Spinal cord (tissue), 10 donors: ENCODE data around the gene RNF13. TPM values are rescaled to one million over a fixed set of nuclear protein-coding genes. Genes with fewer than 3 reads are reported as not detected.
"Not testable (repeated sequence)": the region's sequence is repeated elsewhere in the genome, so short reads cannot be mapped to it uniquely, and the experiment has no call there.

Experiments
- DNase-seq, 6 donors: peaks; one replicate each; pipeline versions ENCODE4 v3.0.0 to v3.0.0-alpha.2; 2013 to 2015; ENCODE audit warnings: low spot score in 6 of 6, low read depth in 4 of 6
- H3K27ac ChIP-seq: one replicate; pipeline ENCODE4 v1.5.1; 2013; ENCODE audit warnings: low read depth, low read length, control low read depth
- H3K27me3 ChIP-seq: one replicate; pipeline ENCODE4 v1.6.1; 2013; ENCODE audit warnings: low read length; ENCODE audit not compliant: control insufficient read depth, insufficient read depth
- H3K36me3 ChIP-seq: one replicate; pipeline ENCODE4 v1.6.1; 2013; ENCODE audit warnings: low read length; ENCODE audit not compliant: control insufficient read depth, insufficient read depth
- H3K4me1 ChIP-seq: one replicate; pipeline ENCODE4 v1.6.1; 2013; ENCODE audit warnings: low read length; ENCODE audit not compliant: control insufficient read depth, insufficient read depth
- H3K4me3 ChIP-seq: one replicate; pipeline ENCODE4 v1.5.1; 2013; ENCODE audit warnings: low read depth, low read length, control low read depth
- H3K9me3 ChIP-seq: one replicate; pipeline ENCODE4 v1.6.1; 2013; ENCODE audit warnings: low read length; ENCODE audit not compliant: control insufficient read depth, insufficient read depth
- WGBS: methylation state at CpG from one replicate; pipeline ENCODE4 v1.1.5; 2013; ENCODE audit warnings: missing lambda C conversion rate; ENCODE audit not compliant: insufficient coverage; 5-methylcytosine and 5-hydroxymethylcytosine counted together
- polyA plus RNA-seq, 2 donors: library from polyadenylated mRNA; unstranded; fragments of 120-200 nt; gene quantifications; one replicate each; pipeline ENCODE4 v1.2.1, GENCODE V29; 2013; ENCODE audit not compliant: insufficient read length in 2 of 2
- total RNA-seq, 2 donors: library from RNA; depleted of rRNA in 1 of 2; stranded (reverse); fragments of 120-200 nt in 1 of 2; fragments of >200 nt in 1 of 2; gene quantifications; one replicate each; pipeline versions ENCODE4 v1.2.3 to v1.2.4, GENCODE V29; 2013 to 2014
- donor health status: healthy.

RNF13 gene
- total and polyA plus RNA-seq, 4 donors, result 95.0 to 260 (median 116) TPM

DNA sequence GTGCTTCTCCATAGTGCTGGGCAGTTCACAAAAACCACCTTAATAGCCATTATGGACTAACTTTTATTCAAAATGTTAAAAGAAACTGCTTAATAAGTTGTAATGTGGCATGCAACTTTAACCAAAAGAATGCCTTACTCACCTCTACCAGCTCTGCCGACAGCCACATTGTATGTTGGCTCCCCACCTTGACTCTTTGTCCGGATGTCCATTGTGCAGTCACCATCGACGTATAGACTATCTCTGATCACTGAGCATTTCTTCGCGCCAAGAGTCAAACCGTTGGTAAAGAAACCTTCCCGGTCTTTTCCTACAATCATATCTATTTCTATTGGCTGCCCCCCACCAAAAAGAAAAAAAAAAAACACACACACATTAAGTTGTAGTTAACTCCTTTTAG, 155.2 kb downstream of the RNF13 start:
- peak in 2 of 6 donors; percentile 12 to 23 for DNase-seq
- Histone ChIP-seq H3K27me3 (no peaks in the 10 kb centered on the region), H3K27ac (peak overlapping the region; percentile 96), H3K36me3 (no peaks in the 10 kb centered on the region), H3K4me3 (peak overlapping the region; percentile 88), H3K4me1 (peaks cover under 1% of the 10 kb centered on the region), H3K9me3 (no peaks in the 10 kb centered on the region)
- 19% methylated on average over 4 of the region's 8 CpGs for WGBS

DNA sequence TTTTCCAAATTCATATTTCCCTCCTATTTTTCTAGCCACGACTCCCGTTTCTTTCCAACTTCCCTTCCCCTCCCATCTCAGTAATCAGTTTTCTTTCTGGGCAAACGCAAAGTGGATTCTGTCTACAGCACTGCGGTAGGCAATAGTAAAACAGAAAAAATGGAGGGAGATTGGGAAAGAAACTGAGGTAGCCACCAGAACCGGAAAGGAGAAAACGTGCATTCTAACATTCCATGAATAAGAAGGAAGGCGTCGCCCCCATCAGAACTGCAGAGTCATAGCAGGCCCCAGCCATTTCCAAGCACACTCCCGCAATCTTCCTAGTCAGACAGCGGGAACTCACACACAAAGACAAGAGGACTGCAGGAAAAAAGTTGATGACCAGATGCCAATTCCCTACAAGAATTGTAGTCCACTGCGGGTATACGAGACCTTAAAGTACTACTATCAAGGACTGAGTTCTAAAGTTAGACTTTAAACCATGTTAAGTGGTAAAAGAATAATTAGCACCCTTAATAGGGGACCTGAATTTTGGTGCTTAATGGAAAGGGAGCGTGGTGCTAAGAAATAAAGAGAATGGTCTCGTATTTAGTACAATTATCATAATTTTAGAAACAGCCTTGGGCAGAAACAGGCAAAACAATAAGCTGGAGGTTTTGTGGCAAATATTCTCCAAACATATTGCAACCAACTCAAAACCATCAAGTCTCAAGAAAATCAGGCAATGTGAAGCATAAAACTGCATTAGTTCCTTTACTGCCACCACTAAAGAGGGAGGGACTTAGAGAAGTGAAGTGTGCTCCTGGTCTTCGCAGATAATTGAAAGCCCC, 156.3 kb downstream of the RNF13 start:
- no peaks in the 10 kb centered on the region for H3K36me3 ChIP-seq
- no peaks in the 10 kb centered on the region for H3K9me3 ChIP-seq
- DNase-seq, result peak in 5 of 6 donors; percentile 55 to 94 (median 74)
- peak overlapping the region; percentile 88 for H3K4me3 ChIP-seq
- H3K27me3 ChIP-seq, result no peaks in the 10 kb centered on the region
- H3K27ac ChIP-seq, result peak overlapping the region; percentile 96
- WGBS, result 0% methylated on average over 5 of the region's 15 CpGs
- peaks cover 3% of the 10 kb centered on the region for H3K4me1 ChIP-seq

DNA sequence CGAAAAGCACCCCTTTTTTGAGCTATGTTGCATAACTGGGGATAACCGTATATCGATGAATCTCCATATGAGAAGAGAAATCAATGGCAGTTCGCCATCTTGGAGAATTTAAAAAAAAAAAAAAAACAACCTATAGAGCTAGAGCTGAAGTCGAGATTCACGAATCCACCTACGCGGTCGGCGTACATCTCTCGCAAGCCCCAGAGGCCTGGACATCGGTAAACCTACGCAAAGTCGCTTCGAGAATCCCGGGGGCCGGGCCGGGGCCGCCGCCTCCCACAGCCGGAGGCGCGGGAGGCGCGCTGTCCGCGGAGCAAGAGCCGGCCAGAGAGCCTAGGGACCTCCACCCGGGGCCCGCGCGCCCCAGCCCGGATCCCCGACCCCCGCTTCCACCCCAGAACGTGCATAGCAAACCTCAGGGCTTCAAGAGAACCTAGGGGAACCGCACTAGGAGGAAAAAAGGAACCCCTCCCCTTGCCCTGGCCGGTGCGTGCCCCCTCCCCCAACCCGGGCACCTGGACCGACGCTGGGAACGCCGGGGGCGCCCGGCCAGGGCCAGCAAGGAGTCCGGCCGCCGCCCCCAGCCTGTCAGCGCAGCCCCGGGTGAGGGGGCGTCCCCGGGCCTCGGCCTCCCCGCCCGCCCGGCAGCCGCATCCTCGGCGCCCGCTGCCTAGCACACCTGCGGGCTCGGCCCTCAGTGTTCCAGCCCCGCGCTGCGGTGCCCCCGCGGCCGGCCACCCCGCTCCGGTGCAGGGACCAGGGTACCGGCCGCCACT, 157.1 kb downstream of the RNF13 start:
- peaks cover 3% of the 10 kb centered on the region for H3K4me1 ChIP-seq
- under 1% methylated on average over 72 of the region's 73 CpGs for WGBS
- peak overlapping the region; percentile 88 for H3K4me3 ChIP-seq
- H3K27me3 ChIP-seq, result no peaks in the 10 kb centered on the region
- H3K9me3 ChIP-seq, result no peaks in the 10 kb centered on the region
- H3K36me3 ChIP-seq, result no peaks in the 10 kb centered on the region
- H3K27ac ChIP-seq, result peak overlapping the region; percentile 96
- peak; percentile 69 to 97 (median 78) for DNase-seq

DNA sequence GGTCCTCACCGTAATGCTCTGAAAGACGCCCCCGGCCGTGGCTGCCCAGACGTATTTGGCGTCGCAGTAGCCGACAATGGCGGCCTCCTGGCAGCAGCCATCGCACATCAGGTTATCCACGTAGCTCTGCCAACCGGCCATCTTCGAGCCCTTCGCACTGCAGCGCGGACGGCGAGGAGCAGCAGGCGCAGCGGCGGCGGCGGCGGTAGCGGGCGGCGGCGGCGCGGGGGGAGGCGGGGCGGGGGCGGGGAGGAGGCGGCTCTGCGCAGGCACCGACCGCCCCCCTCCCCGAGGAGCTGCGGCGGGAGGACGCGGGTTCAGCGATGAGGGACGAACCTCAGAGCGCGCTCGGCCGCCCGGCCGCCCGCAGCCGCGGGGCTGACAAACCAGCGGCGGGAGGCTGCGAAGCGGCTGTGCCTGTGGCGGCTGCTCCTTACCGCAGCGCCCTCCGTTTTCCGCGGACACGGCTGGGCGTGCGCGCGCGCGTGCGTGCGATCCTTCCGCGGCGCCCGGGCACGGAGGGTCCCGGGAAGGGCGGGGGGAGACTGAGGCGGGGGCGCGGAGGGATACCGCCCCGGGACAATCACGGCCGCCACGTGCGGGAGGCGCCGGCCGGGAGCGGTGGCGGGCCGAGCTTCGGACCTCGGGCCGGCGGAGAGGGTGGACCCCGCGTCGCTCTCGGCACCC, 157.8 kb downstream of the RNF13 start, which contains the start of gene PFN2:
TSS of gene PFN2 (minus strand) at position 180 of the 687 bp plus-strand sequence. CDS start at position 141, 39 bp downstream.
- under 1% methylated on average over 102 of the region's 102 CpGs for WGBS

DNA sequence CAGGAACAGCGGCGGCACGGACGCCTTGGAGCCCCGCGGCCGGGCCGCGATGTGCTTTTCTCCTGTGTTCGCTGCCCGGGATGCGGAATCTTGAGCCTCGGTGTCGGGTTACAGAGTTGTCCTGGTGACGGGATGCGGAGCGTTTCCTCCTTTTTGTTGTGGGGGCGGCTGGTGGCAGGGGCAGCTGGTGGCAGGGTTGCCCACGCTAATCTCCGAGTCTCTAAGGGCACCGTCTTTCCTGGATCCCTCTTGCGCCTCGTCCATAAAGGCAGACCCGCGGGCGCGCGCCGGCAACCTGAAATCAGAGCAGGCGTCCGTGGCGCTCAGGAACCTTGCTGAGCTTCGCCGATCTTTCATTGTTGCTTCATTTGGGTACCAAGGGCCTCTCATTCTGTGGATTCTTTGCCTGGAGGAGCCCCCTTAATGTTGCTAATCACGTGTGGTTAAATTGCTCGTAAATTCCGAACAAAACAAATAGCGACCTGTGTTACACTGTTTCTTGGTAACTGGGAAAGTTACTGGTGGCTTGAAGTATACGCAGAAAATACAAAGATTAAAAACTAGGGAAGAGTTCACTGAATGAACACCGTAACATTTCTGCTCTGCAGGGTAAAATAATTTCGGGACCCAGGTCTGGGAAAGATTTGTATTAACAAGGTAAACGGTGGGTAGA, 158.5 kb downstream of the RNF13 start:
- Histone ChIP-seq H3K36me3 (no peaks in the 10 kb centered on the region), H3K4me1 (peaks cover 3% of the 10 kb centered on the region), H3K4me3 (peak overlapping the region; percentile 88), H3K27ac (peak overlapping the region; percentile 96), H3K27me3 (no peaks in the 10 kb centered on the region), H3K9me3 (no peaks in the 10 kb centered on the region)
- peak in 4 of 6 donors; percentile 62 to 89 (median 74) for DNase-seq
- WGBS, result under 1% methylated on average over 42 of the region's 42 CpGs

More for the DNA sequence above, 157.8 kb downstream of the RNF13 start, which contains the start of gene PFN2:
- H3K4me1 ChIP-seq, result peaks cover 3% of the 10 kb centered on the region
- H3K36me3 ChIP-seq, result no peaks in the 10 kb centered on the region
- no peaks in the 10 kb centered on the region for H3K27me3 ChIP-seq
- H3K4me3 ChIP-seq, result peak within 1 kb of the TSS; percentile 88
- peak; percentile 76 to 97 (median 84) for DNase-seq
- H3K27ac ChIP-seq, result peak within 1 kb of the TSS; percentile 96
- no peaks in the 10 kb centered on the region for H3K9me3 ChIP-seq

DNA sequence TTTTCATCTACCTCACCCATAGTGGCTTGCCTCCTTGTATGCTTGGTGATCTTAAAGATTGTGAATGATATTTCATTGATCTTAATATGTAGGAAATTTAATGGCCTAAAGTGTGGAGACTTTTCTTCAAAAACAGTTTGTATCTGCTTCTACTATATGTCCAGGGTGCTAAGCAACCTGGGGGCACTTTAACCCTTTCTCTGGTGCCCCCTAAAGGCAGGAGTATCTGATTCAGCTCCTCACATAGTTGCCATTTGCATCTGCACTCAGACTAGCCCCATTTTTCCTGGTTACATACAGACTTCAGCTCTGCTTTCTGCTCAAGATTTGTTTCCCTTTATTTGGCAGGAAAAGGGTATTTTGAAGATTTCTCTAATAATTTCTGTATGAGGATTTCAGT, 162.9 kb downstream of the RNF13 start:
- Histone ChIP-seq H3K36me3 (no peaks in the 10 kb centered on the region), H3K27ac (no peak overlapping the region), H3K4me3 (no peak overlapping the region), H3K27me3 (no peaks in the 10 kb centered on the region), H3K9me3 (no peaks in the 10 kb centered on the region), H3K4me1 (peaks cover 3% of the 10 kb centered on the region)
- DNase-seq, result no peak

DNA sequence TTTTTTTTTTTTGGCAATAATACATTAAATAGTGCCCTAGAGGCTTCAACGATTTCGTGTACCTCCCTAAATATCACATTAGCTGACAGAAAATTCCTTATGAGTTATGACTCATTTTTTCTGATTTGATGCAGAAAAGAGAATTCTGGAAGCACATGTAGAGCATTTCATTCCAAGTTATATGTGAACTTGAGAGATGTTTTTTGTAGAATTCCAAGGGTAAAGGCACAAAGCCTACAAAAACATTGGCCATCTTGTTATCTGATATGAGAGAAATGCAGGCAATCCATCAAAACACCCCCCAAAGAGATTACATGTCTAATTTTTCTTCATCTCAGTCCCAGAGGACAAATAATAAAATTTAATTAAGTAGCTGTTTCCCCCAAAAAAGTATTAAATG, 164.4 kb downstream of the RNF13 start:
- no CpG with 5 or more reads among the region's 2 CpGs for whole genome bisulfite sequencing
- no peaks in the 10 kb centered on the region for H3K27me3 ChIP-seq
- no peak for DNase-seq

DNA sequence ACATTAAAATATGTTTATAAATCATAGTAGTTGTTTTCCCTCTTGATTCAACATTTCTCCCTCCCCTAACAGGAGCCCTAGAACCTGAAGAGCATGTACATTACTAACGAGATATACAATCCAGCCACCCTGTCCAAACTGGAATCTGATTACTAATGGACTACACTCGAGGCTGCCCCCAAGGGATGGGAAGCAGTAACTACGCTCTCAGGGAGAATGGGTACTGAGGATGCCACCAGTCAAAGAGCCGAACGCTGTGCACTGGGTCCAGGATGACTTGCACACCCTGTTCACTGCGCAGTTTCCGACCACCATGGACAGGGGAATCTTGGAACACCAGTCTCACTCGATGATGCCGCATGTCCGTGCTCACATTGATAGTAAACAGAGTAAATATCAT, 169.0 kb downstream of the RNF13 start:
- H3K4me1 ChIP-seq, H3K27ac ChIP-seq, DNase-seq, H3K36me3 ChIP-seq, H3K4me3 ChIP-seq, H3K9me3 ChIP-seq, H3K27me3 ChIP-seq: not testable (repeated sequence)
- no CpG with 5 or more reads among the region's 10 CpGs for WGBS

More for the DNA sequence above, 164.4 kb downstream of the RNF13 start:
- Histone ChIP-seq H3K27ac (no peak overlapping the region), H3K4me3 (no peak overlapping the region), H3K4me1 (peaks cover 3% of the 10 kb centered on the region), H3K9me3 (no peaks in the 10 kb centered on the region), H3K36me3 (no peaks in the 10 kb centered on the region)

DNA sequence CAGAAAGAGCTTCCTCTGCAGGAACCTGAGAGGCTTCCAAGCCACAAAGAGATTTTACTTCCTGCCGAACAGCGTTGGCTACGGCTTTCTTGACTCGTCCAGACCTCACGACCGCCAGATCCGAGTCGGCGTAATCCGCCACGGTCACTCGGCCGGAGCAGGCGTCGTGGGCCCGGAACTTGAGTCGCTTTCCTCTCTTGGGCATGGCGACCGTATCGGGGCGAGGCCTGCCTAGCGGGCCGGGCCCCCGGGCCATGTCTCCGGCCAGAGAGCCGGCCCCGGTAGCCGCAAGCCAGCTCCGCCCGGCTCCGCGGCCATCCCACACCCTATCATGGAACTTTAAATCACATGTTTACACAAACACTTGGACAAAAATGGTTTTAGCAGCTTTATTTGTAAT, 170.0 kb downstream of the RNF13 start:
- DNase-seq, H3K4me1 ChIP-seq, H3K9me3 ChIP-seq, H3K27ac ChIP-seq, H3K36me3 ChIP-seq, H3K4me3 ChIP-seq, H3K27me3 ChIP-seq: not testable (repeated sequence)
- 98% methylated on average over 32 of the region's 32 CpGs for WGBS
